ENCODE measurements around the gene C1QTNF1. TPM values are rescaled to one million over a fixed set of nuclear protein-coding genes. Genes with fewer than 3 reads are reported as not detected.

C1QTNF1 gene
- total RNA-seq, 4 donors from 2014 or later: 67.1 to 147 (median 90.0) TPM

- no peak overlapping the region for H3K4me3 ChIP-seq
- 70 to 88% methylated on average over 9 of the region's 9 CpGs for WGBS, 2 donors
- DNase-seq (ENCODE audit: low spot score in 2 of 2): peak in 1 of 2 donors; percentile 12
These were observed 1.4 kb upstream of the C1QTNF1 start for GRCh38 chr17:79022507-79022991.

DNA sequence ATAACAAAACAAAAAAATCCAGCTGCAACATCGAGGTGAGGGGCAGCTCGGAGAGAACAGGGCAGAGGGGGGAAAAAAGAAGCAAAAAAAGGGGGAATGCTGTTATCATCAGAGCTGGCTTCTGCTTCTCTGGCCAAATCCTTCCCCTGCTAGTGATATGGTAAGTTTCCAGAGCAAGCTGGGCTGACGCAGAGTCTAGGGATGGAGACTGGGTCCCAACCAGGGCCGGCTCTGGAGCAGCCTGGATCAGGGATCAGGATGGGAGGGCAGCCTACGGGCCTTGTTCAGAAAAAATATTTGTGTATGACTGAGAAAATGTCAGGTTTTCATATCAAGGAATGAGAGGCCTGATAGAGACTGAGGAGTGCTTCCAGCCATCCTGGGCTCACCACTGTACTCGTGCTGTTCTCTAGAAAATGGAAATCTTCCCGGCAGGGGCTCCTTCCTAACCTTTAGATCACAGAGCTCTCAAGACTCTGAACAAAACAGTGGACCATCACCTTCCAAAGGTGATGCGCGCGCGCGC lies 726 bp upstream of the C1QTNF1 start:
- Histone ChIP-seq H3K4me3 (peak overlapping the region in 2 of 4 donors; percentile 69 to 78), H3K27me3 (peaks cover 0 to 5% of the 10 kb centered on the region in 2 donors), H3K9me3 (no peaks in the 10 kb centered on the region), H3K27ac (peak overlapping the region; percentile 13 to 86 (median 64)), H3K36me3 (no peaks in the 10 kb centered on the region), H3K4me1 (peaks cover 0 to 80% (median 46%) of the 10 kb centered on the region in 4 donors)
- WGBS, 2 donors: 81% methylated on average over 12 of the region's 12 CpGs
- DNase-seq (ENCODE audit: low spot score in 2 of 2): peak in 1 of 2 donors; percentile 7
- TF ChIP-seq EP300 (IDR thresholded peaks at IDR 0.05) (no peak), POLR2A (IDR thresholded peaks at IDR 0.05) (no peak)
- TF ChIP-seq, protein P1, sequence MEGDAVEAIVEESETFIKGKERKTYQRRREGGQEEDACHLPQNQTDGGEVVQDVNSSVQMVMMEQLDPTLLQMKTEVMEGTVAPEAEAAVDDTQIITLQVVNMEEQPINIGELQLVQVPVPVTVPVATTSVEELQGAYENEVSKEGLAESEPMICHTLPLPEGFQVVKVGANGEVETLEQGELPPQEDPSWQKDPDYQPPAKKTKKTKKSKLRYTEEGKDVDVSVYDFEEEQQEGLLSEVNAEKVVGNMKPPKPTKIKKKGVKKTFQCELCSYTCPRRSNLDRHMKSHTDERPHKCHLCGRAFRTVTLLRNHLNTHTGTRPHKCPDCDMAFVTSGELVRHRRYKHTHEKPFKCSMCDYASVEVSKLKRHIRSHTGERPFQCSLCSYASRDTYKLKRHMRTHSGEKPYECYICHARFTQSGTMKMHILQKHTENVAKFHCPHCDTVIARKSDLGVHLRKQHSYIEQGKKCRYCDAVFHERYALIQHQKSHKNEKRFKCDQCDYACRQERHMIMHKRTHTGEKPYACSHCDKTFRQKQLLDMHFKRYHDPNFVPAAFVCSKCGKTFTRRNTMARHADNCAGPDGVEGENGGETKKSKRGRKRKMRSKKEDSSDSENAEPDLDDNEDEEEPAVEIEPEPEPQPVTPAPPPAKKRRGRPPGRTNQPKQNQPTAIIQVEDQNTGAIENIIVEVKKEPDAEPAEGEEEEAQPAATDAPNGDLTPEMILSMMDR (IDR thresholded peaks at IDR 0.05): no peak

More at GRCh38 chr17:79022507-79022991, 1.4 kb upstream of the C1QTNF1 start:
- no peaks in the 10 kb centered on the region for H3K36me3 ChIP-seq
- H3K27me3 ChIP-seq: peaks cover 0 to 5% of the 10 kb centered on the region in 2 donors
- TF ChIP-seq POLR2A (IDR thresholded peaks at IDR 0.05) (no peak), EP300 (IDR thresholded peaks at IDR 0.05) (peak; percentile 29 to 77)
- peaks cover 0 to 73% (median 39%) of the 10 kb centered on the region in 4 donors for H3K4me1 ChIP-seq
- H3K27ac ChIP-seq: peak overlapping the region in 3 of 4 donors; percentile 9 to 86 (median 13)
- no peaks in the 10 kb centered on the region for H3K9me3 ChIP-seq

GRCh38 chr17:79024901-79025737 lies 1.1 kb downstream of the C1QTNF1 start:
- WGBS, 2 donors: 55 to 61% methylated on average over 18 to 26 of the region's 31 CpGs
- H3K27me3 ChIP-seq: peaks cover 0 to 5% of the 10 kb centered on the region in 2 donors
- no peaks in the 10 kb centered on the region for H3K9me3 ChIP-seq
- H3K4me3 ChIP-seq: peak overlapping the region; percentile 46 to 78 (median 72)
- H3K4me1 ChIP-seq: peaks cover 0 to 87% (median 44%) of the 10 kb centered on the region in 4 donors
- TF ChIP-seq, protein P1 (IDR thresholded peaks at IDR 0.05): no peak
- TF ChIP-seq EP300 (IDR thresholded peaks at IDR 0.05) (peak in 1 of 2 donors; percentile 38), POLR2A (IDR thresholded peaks at IDR 0.05) (no peak)
- DNase-seq (ENCODE audit: low spot score in 2 of 2): peak in 1 of 2 donors; percentile 14
- peak overlapping the region in 2 of 4 donors; percentile 60 to 86 for H3K27ac ChIP-seq
- H3K36me3 ChIP-seq: no peaks in the 10 kb centered on the region

DNA sequence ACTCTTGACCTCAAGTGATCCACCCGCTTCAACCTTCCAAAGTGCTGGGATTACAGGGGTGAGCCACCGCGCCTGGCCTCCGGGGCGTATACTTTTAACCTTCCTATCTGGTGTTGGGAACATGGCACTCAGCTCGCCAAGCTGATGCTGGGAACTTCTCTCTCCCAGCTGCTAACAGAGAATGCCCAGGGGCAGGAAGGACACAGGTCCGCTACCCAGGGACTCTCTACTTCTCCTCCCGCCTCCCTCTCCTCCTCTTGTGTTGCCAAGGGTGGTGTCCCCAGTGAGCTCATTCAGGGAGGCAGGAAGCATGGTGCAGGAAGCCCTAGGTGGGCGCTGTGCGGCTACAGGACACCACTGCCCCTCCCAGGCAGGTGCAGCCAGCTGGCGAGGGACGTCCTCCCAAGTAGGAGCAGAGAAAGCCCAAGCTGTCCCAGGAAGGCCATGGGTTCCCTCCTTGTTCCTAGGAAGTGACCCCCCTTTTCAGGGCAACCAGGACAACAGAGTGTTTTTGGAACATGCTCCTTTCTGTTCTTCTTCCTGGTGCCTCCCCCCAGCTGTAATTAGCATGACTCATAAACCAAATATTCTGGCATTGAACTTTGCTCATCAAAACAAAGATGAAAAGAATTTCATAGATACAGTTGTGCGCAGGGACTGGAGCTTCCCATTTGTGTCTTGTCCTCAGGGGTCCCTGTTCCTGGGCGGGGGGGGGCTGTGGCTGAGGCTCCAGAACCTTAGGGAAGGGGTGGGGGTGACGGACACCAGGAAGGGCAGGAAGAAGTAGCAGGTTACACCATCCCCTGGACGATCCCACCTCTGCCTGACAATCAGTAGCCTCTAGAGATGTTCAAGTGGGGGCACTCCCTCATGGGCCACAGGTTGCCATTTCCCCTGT lies 2.7 kb downstream of the C1QTNF1 start:
- H3K27ac ChIP-seq: peak overlapping the region; percentile 22 to 86 (median 47)
- TF ChIP-seq POLR2A (IDR thresholded peaks at IDR 0.05) (no peak), EP300 (IDR thresholded peaks at IDR 0.05) (peak; percentile 40 to 71)
- WGBS, 2 donors: 57 to 71% methylated on average over 15 to 16 of the region's 16 CpGs
- H3K4me3 ChIP-seq: peak overlapping the region in 2 of 4 donors; percentile 13 to 78
- DNase-seq (ENCODE audit: low spot score in 2 of 2): peak in 1 of 2 donors; percentile 21
- no peaks in the 10 kb centered on the region for H3K36me3 ChIP-seq
- H3K4me1 ChIP-seq: peaks cover 0 to 82% (median 41%) of the 10 kb centered on the region in 4 donors
- H3K9me3 ChIP-seq: no peaks in the 10 kb centered on the region
- peaks cover 0 to 5% of the 10 kb centered on the region in 2 donors for H3K27me3 ChIP-seq

- peak in 1 of 2 donors; percentile 11 for DNase-seq (ENCODE audit: low spot score in 2 of 2)
- TF ChIP-seq, protein P1 (IDR thresholded peaks at IDR 0.05): no peak
- TF ChIP-seq EP300 (IDR thresholded peaks at IDR 0.05): no peak
- no peak for TF ChIP-seq POLR2A (IDR thresholded peaks at IDR 0.05)
- 26 to 42% methylated on average over 6 to 10 of the region's 10 CpGs for WGBS, 2 donors
- peak overlapping the region in 1 of 4 donors; percentile 78 for H3K4me3 ChIP-seq
- no peaks in the 10 kb centered on the region for H3K36me3 ChIP-seq
- no peaks in the 10 kb centered on the region for H3K9me3 ChIP-seq
- peaks cover 0 to 5% of the 10 kb centered on the region in 2 donors for H3K27me3 ChIP-seq
- H3K27ac ChIP-seq: peak overlapping the region; percentile 15 to 86 (median 26)
- peaks cover 0 to 83% (median 41%) of the 10 kb centered on the region in 4 donors for H3K4me1 ChIP-seq
These were observed 3.4 kb downstream of the C1QTNF1 start for GRCh38 chr17:79027274-79027924.
